Endothelial cell of umbilical vein (primary cell): ENCODE data around the gene SMARCA1. TPM values are rescaled to one million over a fixed set of nuclear protein-coding genes. Genes with fewer than 3 reads are reported as not detected.

Experiments used
- BruUV-seq: library from RNA; stranded (reverse); fragments of 400-500 nt; replicated peaks from 2 replicates; lab custom pipeline; 2021; lab: Mats Ljungman, UMichigan
- CTCF ChIA-PET: fragments of 300-600, 350-600 bp; sonication (Branson Sonifier 250); formaldehyde crosslinking; loops from one replicate; lab custom pipeline; 2021; ENCODE audit warnings: antibody characterized with exemption, inconsistent platforms; lab: Charles Lee
- POLR2A ChIA-PET: fragments of 300-600, 350-600 bp; sonication (Branson Sonifier 250); formaldehyde crosslinking; loops from one replicate; lab custom pipeline; 2021; ENCODE audit warnings: antibody characterized with exemption, inconsistent platforms; lab: Charles Lee
- DNase-seq: peaks from one replicate; pipeline ENCODE4 v3.0.0-alpha.2; 2011; ENCODE audit warnings: low read depth, low spot score
- FAIRE-seq: peaks from 2 replicates; lab custom pipeline; 2011; peaks lifted over from hg19 to GRCh38; lab: Jason Lieb, UNC
- H2AFZ ChIP-seq: 2 replicates; pipeline ENCODE4 v1.6.0; 2012; ENCODE audit warnings: low read depth, low read length, control low read depth, inconsistent platforms
- H3K27ac ChIP-seq: 2 replicates; pipeline ENCODE4 v1.5.1; 2011; ENCODE audit warnings: low read depth, mild to moderate bottlenecking, control low read depth, low read length, moderate library complexity; ENCODE audit not compliant: insufficient read depth
- H3K27me3 ChIP-seq, 2 experiments: 2 replicates each; pipeline versions ENCODE4 v1.6.0 to v1.6.1; 2011; ENCODE audit warnings: low read length in 2 of 2, mixed read lengths in 1 of 2; ENCODE audit not compliant: control insufficient read depth in 2 of 2, insufficient read depth in 2 of 2
- H3K36me3 ChIP-seq, 2 experiments: 2 replicates in 1 of 2; 3 replicates in 1 of 2; pipeline ENCODE4 v1.5.1; 2011; ENCODE audit warnings: low read length in 2 of 2, mild to moderate bottlenecking in 1 of 2, moderate library complexity in 1 of 2; ENCODE audit not compliant: control insufficient read depth in 2 of 2, insufficient read depth in 2 of 2; ENCODE audit errors: extremely low read depth in 1 of 2
- H3K4me1 ChIP-seq: 3 replicates; pipeline ENCODE4 v1.5.1; 2011; ENCODE audit warnings: mild to moderate bottlenecking, low read length; ENCODE audit not compliant: control insufficient read depth, insufficient read depth; ENCODE audit errors: extremely low read depth
- H3K4me2 ChIP-seq: 2 replicates; pipeline ENCODE4 v1.6.1; 2011; ENCODE audit warnings: low read length, control low read depth, mixed read lengths; ENCODE audit not compliant: insufficient read depth
- H3K4me3 ChIP-seq, 3 experiments: fragments of 200-600 bp in 1 of 3; sonication (generic), shearing (Covaris generic) in 1 of 3; replicated peaks in 1 of 3; 2 replicates each; pipeline ENCODE4 v1.5.1; 2011 to 2016; ENCODE audit warnings: control low read depth in 3 of 3, low read length in 3 of 3, mild to moderate bottlenecking in 2 of 3, inconsistent platforms in 1 of 3, low read depth in 1 of 3, moderate library complexity in 1 of 3; ENCODE audit not compliant: insufficient read depth in 1 of 3
- H3K79me2 ChIP-seq: 2 replicates; pipeline ENCODE4 v1.6.0; 2012; ENCODE audit warnings: low read length, inconsistent platforms; ENCODE audit not compliant: control insufficient read depth, insufficient read depth
- H3K9ac ChIP-seq: replicated peaks from 2 replicates; pipeline ENCODE3; 2011; ENCODE audit warnings: low read length, control low read depth; ENCODE audit not compliant: insufficient read depth; ENCODE audit errors: extremely low read depth
- H3K9me1 ChIP-seq: replicated peaks from 3 replicates; pipeline ENCODE4 v1.6.0; 2011; ENCODE audit warnings: mild to moderate bottlenecking, low read length; ENCODE audit not compliant: control insufficient read depth, insufficient read depth; ENCODE audit errors: extremely low read depth
- H3K9me3 ChIP-seq: replicated peaks from 2 replicates; pipeline ENCODE4 v1.5.1; 2012; ENCODE audit warnings: low read length, inconsistent platforms; ENCODE audit not compliant: control insufficient read depth, insufficient read depth
- H4K20me1 ChIP-seq: replicated peaks from 2 replicates; pipeline ENCODE3; 2011; ENCODE audit warnings: mild to moderate bottlenecking, low read length; ENCODE audit not compliant: control insufficient read depth, insufficient read depth; ENCODE audit errors: extremely low read depth
- EZH2 ChIP-seq: IDR thresholded peaks from 2 replicates; pipeline ENCODE4 v1.6.1; 2012; ENCODE audit warnings: borderline replicate concordance, low read depth, mild to moderate bottlenecking, moderate library complexity, low read length, inconsistent platforms; ENCODE audit not compliant: severe bottlenecking
- FOS ChIP-seq: IDR thresholded peaks from 2 replicates; pipeline ENCODE4 v1.6.1; 2011; ENCODE audit warnings: mild to moderate bottlenecking, low read length, moderate library complexity, borderline replicate concordance; ENCODE audit not compliant: insufficient read depth
- GATA2 ChIP-seq: IDR thresholded peaks from 2 replicates; pipeline ENCODE4 v1.7.0; 2011; ENCODE audit warnings: low read depth, mild to moderate bottlenecking, moderate library complexity, mixed read lengths, low read length; ENCODE audit not compliant: insufficient read length, insufficient read depth
- JUN ChIP-seq: IDR thresholded peaks from 2 replicates; pipeline ENCODE4 v1.6.1; 2011; ENCODE audit warnings: borderline replicate concordance, low read depth; ENCODE audit not compliant: insufficient read length, insufficient read depth
- MYC ChIP-seq: IDR thresholded peaks from one replicate; pipeline ENCODE4 v1.6.1; 2011; ENCODE audit warnings: mild to moderate bottlenecking, low read depth, low read length
- POLR2A ChIP-seq: IDR thresholded peaks from 2 replicates; pipeline ENCODE4 v1.6.1; 2012; ENCODE audit warnings: low read depth, mild to moderate bottlenecking, control low read depth, low read length
- POLR2AphosphoS5 ChIP-seq: IDR thresholded peaks from 2 replicates; pipeline ENCODE4 v1.6.1; 2012; ENCODE audit warnings: low read depth, mild to moderate bottlenecking, control low read depth, low read length, moderate library complexity; ENCODE audit not compliant: insufficient read depth
- dilution Hi-C: fragments of 300-500 bp; cut with MboI; formaldehyde crosslinking; loops from one replicate; pipeline ENCODE4 v1.15.0; 2019; ENCODE audit warnings: low sequenced_read_pairs; ENCODE audit not compliant: extremely low pct_ligation_motif_present
- intact Hi-C: fragments of 100-400 bp; cut with micrococcal nuclease; formaldehyde crosslinking; loops from one replicate; pipeline ENCODE4 v1.10.0; 2022
- polyA plus RNA-seq, 4 experiments: library from polyadenylated mRNA; depleted of rRNA in 3 of 4; stranded (reverse) in 3 of 4; unstranded in 1 of 4; fragments of >200 nt; gene quantifications; 2 replicates each; pipeline versions ENCODE4 v1.2.1 to v1.2.3, GENCODE V29; 2011 to 2012; ENCODE audit warnings: missing spikeins in 1 of 4
- total RNA-seq: library from RNA; stranded (reverse); gene quantifications from 2 replicates; pipeline ENCODE4 v1.2.3, GENCODE V29; 2021
- TF ChIP-seq, protein P1 (sequence below): IDR thresholded peaks from 2 replicates; pipeline ENCODE4 v1.6.1; 2011; ENCODE audit not compliant: insufficient read depth, insufficient read length
- TF ChIP-seq, protein P2 (sequence below), 2 donors: IDR thresholded peaks; 1 replicate in 1 of 2; 2 replicates in 1 of 2; pipeline ENCODE4 v1.5.1; 2011; ENCODE audit warnings: low read length in 2 of 2, mild to moderate bottlenecking in 2 of 2, moderate library complexity in 2 of 2, control low read depth in 1 of 2, inconsistent platforms in 1 of 2, low read depth in 1 of 2; ENCODE audit not compliant: insufficient read depth in 1 of 2; ENCODE audit errors: extremely low read depth in 1 of 2

The SMARCA1 gene
- total and polyA plus RNA-seq, 2 donors (not counting 3 experiments of a cell fraction or from before 2014, with no cell fraction given) = 8.3 to 29.7 TPM

DNA sequence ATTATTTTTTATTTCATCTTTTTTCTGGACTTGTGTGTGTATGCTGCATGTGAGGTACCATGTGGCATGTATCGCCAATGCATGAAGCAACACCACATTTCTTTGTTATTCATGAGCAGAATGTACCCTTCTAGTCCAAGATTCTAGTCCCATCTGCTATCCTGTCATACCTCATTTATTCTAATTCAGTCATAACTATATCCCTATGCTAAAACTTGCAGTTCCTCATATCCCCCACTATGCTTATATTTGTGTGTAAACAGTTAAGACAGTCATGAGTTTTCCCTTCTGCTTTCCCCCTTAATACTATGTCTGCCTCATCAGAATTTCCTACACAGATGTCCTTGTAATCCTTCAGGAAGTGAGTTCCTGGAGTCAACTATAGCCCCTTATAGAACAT lies 36.5 kb upstream of the SMARCA1 start:
- Histone ChIP-seq H3K4me1 (no peaks in the 10 kb centered on the region), H3K9ac (no peak overlapping the region), H3K79me2 (no peaks in the 10 kb centered on the region), H4K20me1 (no peaks in the 10 kb centered on the region), H3K9me1 (no peaks in the 10 kb centered on the region), H3K4me3 (no peak overlapping the region), H2AFZ (no peak overlapping the region), H3K9me3 (no peaks in the 10 kb centered on the region), H3K36me3 (no peaks in the 10 kb centered on the region), H3K27me3 (no peaks in the 10 kb centered on the region), H3K4me2 (no peak overlapping the region), H3K27ac (no peak overlapping the region)
- FAIRE-seq (no peak), DNase-seq (no peak)
- TF ChIP-seq POLR2A (no peak), POLR2AphosphoS5 (no peak), FOS (no peak), GATA2 (no peak), JUN (no peak), EZH2 (no peak), MYC (no peak)
- TF ChIP-seq, protein P1, sequence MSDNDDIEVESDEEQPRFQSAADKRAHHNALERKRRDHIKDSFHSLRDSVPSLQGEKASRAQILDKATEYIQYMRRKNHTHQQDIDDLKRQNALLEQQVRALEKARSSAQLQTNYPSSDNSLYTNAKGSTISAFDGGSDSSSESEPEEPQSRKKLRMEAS = no peak
- TF ChIP-seq, protein P2, sequence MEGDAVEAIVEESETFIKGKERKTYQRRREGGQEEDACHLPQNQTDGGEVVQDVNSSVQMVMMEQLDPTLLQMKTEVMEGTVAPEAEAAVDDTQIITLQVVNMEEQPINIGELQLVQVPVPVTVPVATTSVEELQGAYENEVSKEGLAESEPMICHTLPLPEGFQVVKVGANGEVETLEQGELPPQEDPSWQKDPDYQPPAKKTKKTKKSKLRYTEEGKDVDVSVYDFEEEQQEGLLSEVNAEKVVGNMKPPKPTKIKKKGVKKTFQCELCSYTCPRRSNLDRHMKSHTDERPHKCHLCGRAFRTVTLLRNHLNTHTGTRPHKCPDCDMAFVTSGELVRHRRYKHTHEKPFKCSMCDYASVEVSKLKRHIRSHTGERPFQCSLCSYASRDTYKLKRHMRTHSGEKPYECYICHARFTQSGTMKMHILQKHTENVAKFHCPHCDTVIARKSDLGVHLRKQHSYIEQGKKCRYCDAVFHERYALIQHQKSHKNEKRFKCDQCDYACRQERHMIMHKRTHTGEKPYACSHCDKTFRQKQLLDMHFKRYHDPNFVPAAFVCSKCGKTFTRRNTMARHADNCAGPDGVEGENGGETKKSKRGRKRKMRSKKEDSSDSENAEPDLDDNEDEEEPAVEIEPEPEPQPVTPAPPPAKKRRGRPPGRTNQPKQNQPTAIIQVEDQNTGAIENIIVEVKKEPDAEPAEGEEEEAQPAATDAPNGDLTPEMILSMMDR (IDR thresholded peaks at IDR 0.05; ENCODE audit: extremely low read depth in 1 of 2, insufficient read depth in 1 of 2, low read depth in 1 of 2, low read length in 2 of 2) = no peak
- ChIA-PET POLR2A (no interaction called here), CTCF (no interaction called here)
- intact Hi-C loops = no loop called here
- BruUV-seq = no TSS peak
- dilution Hi-C loops = no loop called here
